ENCODE measurements around the gene EPHA6. TPM values are rescaled to one million over a fixed set of nuclear protein-coding genes. Genes with fewer than 3 reads are reported as not detected.

EPHA6 gene
- total and polyA plus RNA-seq, 2 donors (not counting 3 experiments of a cell fraction or from before 2014, with no cell fraction given) = not detected

DNA sequence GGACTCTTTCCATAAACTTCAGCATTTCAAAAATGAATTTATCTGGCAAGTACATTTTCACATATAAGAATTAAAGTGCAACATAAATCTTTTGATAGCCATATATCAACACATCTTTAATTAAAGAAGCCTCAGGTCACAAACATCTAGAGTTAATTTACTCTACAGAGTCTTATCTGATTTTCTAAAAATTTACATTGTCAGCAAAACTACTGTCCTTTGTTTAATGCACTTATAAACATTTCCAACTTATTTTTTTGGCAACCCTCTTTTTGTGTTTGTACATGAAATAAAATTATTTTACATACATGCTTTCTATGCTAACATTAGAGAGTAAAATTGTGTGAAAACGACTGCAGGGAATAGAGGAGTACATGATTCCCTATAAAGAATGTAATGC, 533.4 kb downstream of the EPHA6 start:
- Histone ChIP-seq H3K9ac (replicated peaks; ENCODE audit: extremely low read depth, insufficient read depth, low read length) (no peak overlapping the region), H4K20me1 (replicated peaks; ENCODE audit: control insufficient read depth, extremely low read depth, insufficient read depth, low read length) (no peaks in the 10 kb centered on the region), H3K27ac (ENCODE audit: insufficient read depth, low read depth, low read length) (no peak overlapping the region), H3K36me3 (ENCODE audit: control insufficient read depth in 2 of 2, extremely low read depth in 1 of 2, insufficient read depth in 2 of 2, low read length in 2 of 2) (no peaks in the 10 kb centered on the region), H3K4me1 (ENCODE audit: control insufficient read depth, extremely low read depth, insufficient read depth, low read length) (no peaks in the 10 kb centered on the region), H3K4me2 (ENCODE audit: insufficient read depth, low read length) (no peak overlapping the region), H3K4me3 (replicated peaks in 1 of 3; ENCODE audit: insufficient read depth in 1 of 3, low read depth in 1 of 3, low read length in 3 of 3) (no peak overlapping the region), H2AFZ (ENCODE audit: low read depth, low read length) (no peak overlapping the region), H3K79me2 (ENCODE audit: control insufficient read depth, insufficient read depth, low read length) (no peaks in the 10 kb centered on the region), H3K9me1 (replicated peaks; ENCODE audit: control insufficient read depth, extremely low read depth, insufficient read depth, low read length) (no peaks in the 10 kb centered on the region), H3K27me3 (ENCODE audit: control insufficient read depth in 2 of 2, insufficient read depth in 2 of 2, low read length in 2 of 2) (no peaks in the 10 kb centered on the region), H3K9me3 (replicated peaks; ENCODE audit: control insufficient read depth, insufficient read depth, low read length) (no peaks in the 10 kb centered on the region)
- ChIA-PET POLR2A (no interaction called here), CTCF (no interaction called here)
- FAIRE-seq (no peak), DNase-seq (ENCODE audit: low read depth, low spot score) (no peak)
- dilution Hi-C loops (cut with MboI; ENCODE audit: extremely low pct_ligation_motif_present, low sequenced_read_pairs) = no loop called here
- no TSS peak for BruUV-seq (replicated peaks)
- TF ChIP-seq JUN (IDR thresholded peaks at IDR 0.05; ENCODE audit: borderline replicate concordance, insufficient read depth, insufficient read length, low read depth) (no peak), MYC (IDR thresholded peaks at IDR 0.05; ENCODE audit: low read depth, low read length) (no peak), GATA2 (IDR thresholded peaks at IDR 0.05; ENCODE audit: insufficient read depth, insufficient read length, low read depth, low read length) (no peak), FOS (IDR thresholded peaks at IDR 0.05; ENCODE audit: borderline replicate concordance, insufficient read depth, low read length) (no peak), EZH2 (IDR thresholded peaks at IDR 0.05; ENCODE audit: borderline replicate concordance, low read depth, low read length, severe bottlenecking) (no peak), MAX (IDR thresholded peaks at IDR 0.05; ENCODE audit: insufficient read depth, insufficient read length) (no peak), POLR2A (IDR thresholded peaks at IDR 0.05; ENCODE audit: low read depth, low read length) (no peak), POLR2AphosphoS5 (IDR thresholded peaks at IDR 0.05; ENCODE audit: insufficient read depth, low read depth, low read length) (no peak)
- TF ChIP-seq, protein P1, sequence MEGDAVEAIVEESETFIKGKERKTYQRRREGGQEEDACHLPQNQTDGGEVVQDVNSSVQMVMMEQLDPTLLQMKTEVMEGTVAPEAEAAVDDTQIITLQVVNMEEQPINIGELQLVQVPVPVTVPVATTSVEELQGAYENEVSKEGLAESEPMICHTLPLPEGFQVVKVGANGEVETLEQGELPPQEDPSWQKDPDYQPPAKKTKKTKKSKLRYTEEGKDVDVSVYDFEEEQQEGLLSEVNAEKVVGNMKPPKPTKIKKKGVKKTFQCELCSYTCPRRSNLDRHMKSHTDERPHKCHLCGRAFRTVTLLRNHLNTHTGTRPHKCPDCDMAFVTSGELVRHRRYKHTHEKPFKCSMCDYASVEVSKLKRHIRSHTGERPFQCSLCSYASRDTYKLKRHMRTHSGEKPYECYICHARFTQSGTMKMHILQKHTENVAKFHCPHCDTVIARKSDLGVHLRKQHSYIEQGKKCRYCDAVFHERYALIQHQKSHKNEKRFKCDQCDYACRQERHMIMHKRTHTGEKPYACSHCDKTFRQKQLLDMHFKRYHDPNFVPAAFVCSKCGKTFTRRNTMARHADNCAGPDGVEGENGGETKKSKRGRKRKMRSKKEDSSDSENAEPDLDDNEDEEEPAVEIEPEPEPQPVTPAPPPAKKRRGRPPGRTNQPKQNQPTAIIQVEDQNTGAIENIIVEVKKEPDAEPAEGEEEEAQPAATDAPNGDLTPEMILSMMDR (IDR thresholded peaks at IDR 0.05; ENCODE audit: extremely low read depth in 1 of 2, insufficient read depth in 1 of 2, low read depth in 1 of 2, low read length in 2 of 2) = no peak
- intact Hi-C loops (cut with micrococcal nuclease) = no loop called here

All from endothelial cell of umbilical vein (primary cell).